HG03108 (cell line): Measurements from ENCODE around the gene EXOC3L4.
"Not testable (repeated sequence)": the region's sequence is repeated elsewhere in the genome, so short reads cannot be mapped to it uniquely, and the experiment has no call there.

ENCODE experiments used
- ATAC-seq: cut with Tn5 transposase; IDR thresholded peaks from one replicate; pipeline ENCODE4 v1.9.1; 2021; ENCODE audit warnings: moderate library complexity; ENCODE audit not compliant: unreplicated experiment

The EXOC3L4 gene

DNA sequence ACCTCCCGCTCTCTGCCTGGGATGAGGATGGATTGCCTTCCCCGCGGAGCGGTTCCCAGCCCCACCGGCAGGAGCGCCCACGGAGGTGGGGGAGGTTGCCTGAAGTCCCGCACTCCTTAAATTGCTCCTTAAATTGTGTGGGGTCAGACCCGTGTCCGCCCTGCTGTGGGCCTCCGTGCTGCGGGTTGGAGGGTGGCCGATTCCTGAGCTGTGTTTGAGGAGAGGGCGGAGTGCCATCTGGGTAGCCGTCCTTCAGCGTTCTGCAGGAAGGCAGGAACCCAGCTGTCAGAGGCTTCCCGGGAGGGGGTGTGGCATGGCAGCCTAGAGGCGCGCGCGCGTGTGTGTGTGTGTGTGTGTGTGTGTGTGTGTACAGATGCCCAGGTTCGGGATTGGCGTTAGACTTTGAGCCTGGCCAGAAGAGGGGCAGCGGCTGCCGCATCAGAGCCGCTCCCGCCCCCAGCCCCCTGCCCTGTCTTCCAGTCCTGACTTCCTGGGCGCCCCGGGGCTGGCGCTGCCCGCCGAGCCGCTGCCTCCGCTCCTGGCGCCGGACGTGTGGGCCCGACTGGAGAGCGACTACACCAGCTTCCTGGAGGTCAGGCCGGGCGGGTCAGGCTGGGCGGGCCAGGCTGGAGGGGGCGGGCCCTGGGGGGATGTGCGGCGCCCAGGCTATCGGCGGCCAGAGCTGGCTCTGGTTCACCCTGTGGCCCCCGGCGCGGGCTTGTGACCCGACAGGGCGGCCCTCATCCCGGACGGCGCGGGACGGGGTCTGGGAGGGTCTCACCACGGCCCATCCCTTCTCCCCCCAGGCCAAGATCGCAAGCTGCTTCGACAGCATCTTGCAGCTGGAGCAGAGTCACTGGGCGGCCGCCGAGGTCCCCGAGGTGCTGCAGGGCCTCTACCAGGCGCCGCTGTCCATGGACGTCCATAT lies 9.2 kb downstream of the EXOC3L4 start:
- no peak for ATAC-seq

GRCh38 chr14:103104389-103104653 lies 9.8 kb downstream of the EXOC3L4 start:
- ATAC-seq: no peak

DNA sequence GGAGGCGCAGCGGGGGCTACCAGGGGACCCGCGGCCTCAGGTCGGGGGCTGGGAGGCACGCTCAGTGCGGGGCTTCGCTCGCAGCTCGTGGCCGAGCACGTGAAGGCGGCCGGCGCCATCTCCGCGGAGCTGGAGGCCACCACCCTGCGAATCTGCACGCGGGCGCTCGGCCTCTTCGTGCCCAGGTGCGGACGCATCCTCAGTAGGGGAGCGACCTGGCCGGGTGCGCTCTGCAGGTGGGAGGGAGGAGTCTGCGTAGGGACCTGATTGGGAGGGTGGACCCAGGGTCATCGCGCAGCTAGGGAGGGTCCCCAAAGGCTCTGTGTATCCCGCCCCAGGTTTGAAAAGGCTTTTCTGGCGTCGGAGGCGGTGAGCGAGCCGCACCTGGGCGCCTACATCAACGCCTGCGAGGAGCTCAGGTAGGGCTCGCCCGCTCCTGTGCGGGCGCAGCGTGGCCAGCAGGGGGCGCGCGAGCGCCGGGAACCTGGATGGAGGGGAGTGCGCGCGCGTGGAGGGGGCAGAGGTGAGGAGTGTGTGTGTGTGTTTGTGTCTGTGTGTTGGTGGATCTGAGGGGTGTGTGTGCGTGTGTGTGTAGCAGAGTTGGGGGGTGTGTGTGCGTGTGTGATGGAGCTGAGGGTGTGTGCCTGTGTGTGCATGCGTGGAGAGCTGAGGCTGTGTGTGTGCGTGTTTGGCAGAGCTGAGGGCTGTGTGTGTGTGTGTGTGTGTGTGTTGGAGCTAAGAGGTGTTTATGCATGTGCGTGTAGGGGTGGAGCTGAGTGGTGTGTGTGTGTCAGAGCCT lies 10.3 kb downstream of the EXOC3L4 start:
- ATAC-seq: no peak

DNA sequence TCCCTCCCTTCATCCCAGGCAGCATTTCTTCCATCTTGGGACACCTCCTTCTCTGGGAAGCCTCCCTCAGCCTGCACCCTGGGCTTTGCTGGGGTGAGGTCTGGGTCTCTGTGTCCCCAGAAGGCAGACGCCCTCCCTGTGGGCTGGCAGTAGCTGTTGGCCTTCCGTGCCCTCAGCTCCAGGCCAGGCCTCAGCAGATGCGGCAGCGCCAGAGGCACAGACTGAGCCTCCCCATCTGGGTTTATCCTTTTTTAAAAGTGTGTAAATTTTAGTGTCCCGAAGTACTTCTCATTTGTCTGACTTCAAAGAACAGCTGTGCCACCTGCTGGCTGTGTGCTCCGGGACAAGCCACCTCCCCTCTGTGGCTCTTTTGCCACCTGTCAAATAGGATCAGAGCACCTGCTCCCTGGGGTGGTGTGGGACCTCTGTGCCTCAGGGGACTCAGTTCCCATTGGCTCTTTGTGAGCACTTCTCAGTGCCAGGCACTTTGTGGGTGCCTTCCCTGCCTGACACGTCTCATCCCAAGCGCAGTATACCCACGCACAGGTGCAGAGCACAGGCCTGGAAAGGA lies 11.1 kb downstream of the EXOC3L4 start:
- no peak for ATAC-seq

GRCh38 chr14:103107455-103107854 lies 12.9 kb downstream of the EXOC3L4 start:
- ATAC-seq: no peak

GRCh38 chr14:103107941-103108748 lies 13.6 kb downstream of the EXOC3L4 start:
- no peak for ATAC-seq

DNA sequence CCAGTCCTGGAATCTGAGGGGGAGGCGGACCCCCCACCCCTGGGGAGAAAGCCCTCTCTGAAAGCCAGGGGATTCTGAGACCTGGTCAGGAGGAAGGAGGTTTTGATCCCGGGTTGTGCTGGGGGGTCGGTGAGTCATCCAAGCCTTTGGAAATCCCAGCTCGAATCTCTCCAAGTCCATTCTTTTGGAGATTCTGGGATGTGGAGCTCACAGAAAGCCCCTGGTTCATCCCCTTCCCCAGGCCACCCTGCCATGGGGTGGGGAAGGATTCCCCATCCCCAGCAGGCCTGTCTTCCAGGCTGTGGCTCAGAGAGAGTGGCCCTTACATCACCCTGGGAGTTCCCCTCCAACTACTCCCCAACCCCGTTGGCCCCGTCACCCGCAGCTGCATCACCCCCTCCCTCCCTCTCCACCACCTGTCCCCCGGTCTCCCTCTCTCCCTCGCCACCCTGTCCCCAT lies 14.3 kb downstream of the EXOC3L4 start:
- ATAC-seq: peak; percentile 44

DNA sequence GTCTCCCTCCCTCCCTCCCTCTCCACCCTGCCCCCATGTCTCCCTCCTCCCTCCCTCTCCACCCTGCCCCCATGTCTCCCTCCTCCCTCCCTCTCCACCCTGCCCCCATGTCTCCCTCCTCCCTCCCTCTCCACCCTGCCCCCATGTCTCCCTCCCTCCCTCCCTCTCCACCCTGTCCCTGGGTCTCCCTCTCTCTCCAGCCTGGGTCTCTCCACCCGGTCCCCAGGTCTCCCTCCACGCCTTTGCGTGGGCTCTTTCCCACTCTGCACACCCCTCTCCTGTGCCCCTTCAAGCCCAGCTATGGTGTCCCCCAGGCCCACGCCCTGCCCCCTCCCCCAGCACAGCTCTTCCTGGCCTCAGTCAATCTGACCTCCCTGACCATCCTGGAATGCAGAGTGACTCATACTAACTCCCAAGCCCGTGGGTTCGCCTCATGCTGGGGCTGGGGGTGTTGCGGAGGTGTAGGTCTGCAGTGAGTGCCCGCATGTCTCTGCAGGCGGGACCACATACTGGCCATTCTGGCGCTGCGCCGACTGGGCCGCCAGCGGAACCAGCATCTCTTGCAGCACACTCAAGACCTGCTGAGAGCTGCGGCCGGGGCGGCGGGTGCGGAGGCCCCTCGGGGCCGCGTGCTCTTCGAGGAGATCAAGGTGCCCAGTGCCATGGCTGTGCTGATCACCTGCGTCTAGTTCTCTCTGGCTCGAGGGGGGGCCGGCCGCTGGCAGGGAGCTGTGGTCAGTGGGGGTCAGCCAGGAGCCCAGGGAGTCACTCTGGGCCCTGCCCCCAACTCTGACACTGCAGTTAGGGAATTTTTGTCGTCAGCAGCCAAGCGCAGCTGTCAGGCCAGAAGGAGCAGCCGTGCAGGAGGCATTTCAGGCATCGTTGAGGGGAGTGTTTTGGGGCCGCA lies 15.3 kb downstream of the EXOC3L4 start:
- ATAC-seq: no peak

DNA sequence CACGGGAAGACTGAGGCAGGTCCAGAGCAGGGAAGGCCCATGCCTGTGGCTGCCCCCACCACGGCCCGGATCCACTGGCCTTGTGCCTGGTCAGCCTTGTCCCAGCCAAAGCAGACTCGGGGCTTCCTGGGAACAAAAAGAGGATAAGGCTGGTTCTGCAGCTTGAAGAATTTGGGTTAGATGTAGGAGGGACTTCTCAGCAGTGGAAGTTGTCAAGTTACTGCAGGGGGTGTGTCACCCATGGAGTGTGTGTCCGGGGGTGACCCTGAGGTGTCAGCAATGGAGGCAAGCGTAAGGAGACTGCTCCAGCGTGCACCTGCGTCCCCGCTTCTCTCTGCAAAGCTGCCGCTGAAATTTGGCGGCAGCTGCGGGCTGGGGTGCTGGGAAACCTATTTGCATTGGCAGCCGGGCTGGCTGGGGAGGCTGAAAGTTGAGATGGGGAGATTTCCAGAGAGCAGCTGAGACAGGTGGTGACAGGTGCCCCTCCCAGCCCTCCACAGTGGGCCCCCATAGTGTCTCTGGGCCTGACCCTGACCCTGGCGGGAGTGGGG lies 16.2 kb downstream of the EXOC3L4 start:
- ATAC-seq: no peak

GRCh38 chr14:103111232-103111868 lies 16.8 kb downstream of the EXOC3L4 start:
- no peak for ATAC-seq

GRCh38 chr14:103112400-103113243 lies 18.1 kb downstream of the EXOC3L4 start:
- ATAC-seq: no peak

DNA sequence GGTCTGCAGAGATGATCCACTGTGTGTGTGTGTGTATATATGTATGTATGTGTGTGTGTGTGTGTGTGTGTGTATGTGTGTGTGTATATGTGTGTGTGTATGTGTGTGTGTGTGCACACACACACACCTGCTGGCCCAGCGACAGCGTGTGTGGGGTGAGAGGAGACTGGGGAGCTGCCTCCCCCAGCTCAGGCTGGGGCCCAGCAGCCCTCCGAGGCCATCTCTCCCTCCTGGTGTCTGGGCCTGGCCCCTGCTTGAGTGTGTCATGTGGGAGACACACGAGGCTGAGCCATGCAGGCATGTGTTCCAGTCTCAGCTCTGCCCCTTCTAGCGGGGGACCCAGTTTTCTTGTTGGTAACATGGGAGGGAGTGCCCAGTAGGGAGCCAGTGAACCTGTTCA lies 18.8 kb downstream of the EXOC3L4 start:
- ATAC-seq: no peak

- ATAC-seq: no peak
Observed at GRCh38 chr14:103113774-103114173, 19.2 kb downstream of the EXOC3L4 start.

DNA sequence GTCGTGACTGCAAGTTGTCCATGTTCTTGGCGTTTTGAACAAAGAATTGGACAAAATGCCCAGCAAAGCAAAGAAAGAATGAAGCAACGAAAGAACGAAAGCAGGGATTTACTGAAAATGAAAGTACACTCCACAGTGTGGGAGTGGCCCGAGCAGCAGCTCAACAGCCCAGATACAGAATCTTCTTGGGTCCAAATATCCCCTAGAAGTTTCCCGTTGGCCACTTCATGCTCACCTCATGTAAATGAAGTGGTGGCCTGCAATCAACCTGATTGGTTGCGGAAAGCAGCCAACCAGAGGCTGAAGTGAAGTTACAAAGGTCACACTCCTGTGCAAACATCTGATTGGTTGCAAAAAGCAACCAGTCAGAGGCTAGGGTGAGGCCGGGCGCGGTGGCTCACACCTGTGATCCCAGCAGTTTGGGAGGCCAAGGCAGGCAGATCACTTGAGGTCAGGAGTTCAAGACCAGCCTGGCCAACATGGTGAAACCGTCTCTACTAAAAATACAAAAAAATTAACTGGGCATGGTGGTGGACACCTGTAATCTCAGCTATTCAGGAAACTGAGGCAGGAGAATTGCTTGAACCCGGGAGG lies 20.7 kb downstream of the EXOC3L4 start:
- ATAC-seq: not testable (repeated sequence)

GRCh38 chr14:103115845-103116572 lies 21.5 kb downstream of the EXOC3L4 start:
- ATAC-seq: no peak

- no peak for ATAC-seq
Observed at GRCh38 chr14:103116636-103117035, 22.1 kb downstream of the EXOC3L4 start.

GRCh38 chr14:103117499-103117898 lies 23.0 kb downstream of the EXOC3L4 start:
- not testable (repeated sequence) for ATAC-seq
